Caco-2 (cell line): ENCODE measurements around the gene DNAJC17. TPM values are rescaled to one million over a fixed set of nuclear protein-coding genes. Genes with fewer than 3 reads are reported as not detected.

Experiments used
- BruUV-seq: library from RNA; stranded (reverse); fragments of 400-500 nt; replicated peaks from 2 replicates; lab custom pipeline; 2021; lab: Mats Ljungman, UMichigan
- CTCF ChIA-PET: fragments of 300-600 bp; sonication (Branson Sonifier 250); formaldehyde crosslinking; loops from one replicate; lab custom pipeline; 2022; ENCODE audit warnings: antibody characterized with exemption; lab: Charles Lee
- POLR2A ChIA-PET: fragments of 300-600 bp; sonication (Branson Sonifier 250); formaldehyde crosslinking; loops from one replicate; lab custom pipeline; 2022; ENCODE audit warnings: antibody characterized with exemption; lab: Charles Lee
- DNase-seq, 2 experiments: peaks; one replicate each; pipeline versions ENCODE4 v3.0.0 to v3.0.0-alpha.2; 2020 to 2022
- H3K27me3 ChIP-seq: replicated peaks from 2 replicates; pipeline ENCODE4 v1.6.0; 2011; ENCODE audit warnings: low read length; ENCODE audit not compliant: control insufficient read depth, insufficient read depth
- H3K36me3 ChIP-seq: 2 replicates; pipeline ENCODE4 v1.5.1; 2011; ENCODE audit warnings: low read length; ENCODE audit not compliant: control insufficient read depth, insufficient read depth
- H3K4me1 ChIP-seq: fragments of 250-450 bp; sonication (Bioruptor Pico); 2 replicates; pipeline ENCODE4 v1.5.1; 2020; ENCODE audit warnings: mild to moderate bottlenecking
- H3K4me3 ChIP-seq: 2 replicates; pipeline ENCODE4 v1.5.1; 2011; ENCODE audit warnings: low read depth, mild to moderate bottlenecking, control low read depth, low read length
- H3K9me3 ChIP-seq: fragments of 250-450 bp; sonication (Bioruptor Pico); 2 replicates; pipeline ENCODE4 v1.5.1; 2020; ENCODE audit warnings: mild to moderate bottlenecking, moderate library complexity
- H3K27ac Mint-ChIP-seq: one replicate; pipeline ENCODE4 v1.8.0; 2022; ENCODE audit warnings: mixed read lengths; ENCODE audit not compliant: unreplicated experiment
- H3K27me3 Mint-ChIP-seq: one replicate; pipeline ENCODE4 v1.8.0; 2022; ENCODE audit warnings: mixed read lengths; ENCODE audit not compliant: insufficient read depth, unreplicated experiment
- H3K36me3 Mint-ChIP-seq: one replicate; pipeline ENCODE4 v1.8.0; 2022; ENCODE audit warnings: mild to moderate bottlenecking, mixed read lengths; ENCODE audit not compliant: insufficient read depth, unreplicated experiment
- H3K4me1 Mint-ChIP-seq: one replicate; pipeline ENCODE4 v1.8.0; 2022; ENCODE audit warnings: low read depth, mixed read lengths; ENCODE audit not compliant: unreplicated experiment
- H3K4me3 Mint-ChIP-seq: one replicate; pipeline ENCODE4 v1.8.0; 2022; ENCODE audit warnings: mild to moderate bottlenecking, moderate library complexity, mixed read lengths; ENCODE audit not compliant: unreplicated experiment
- H3K9me3 Mint-ChIP-seq: one replicate; pipeline ENCODE4 v1.8.0; 2022; ENCODE audit warnings: mixed read lengths; ENCODE audit not compliant: unreplicated experiment
- CTCF ChIP-seq, 2 experiments: fragments of 200-600 bp in 1 of 2; IDR thresholded peaks; 1 replicate in 1 of 2; 2 replicates in 1 of 2; pipeline versions ENCODE4 v1.5.1 to v1.8.0; 2011 to 2022; ENCODE audit warnings: antibody characterized with exemption in 1 of 2, control low read depth in 1 of 2, inconsistent platforms in 1 of 2, low read depth in 1 of 2, low read length in 1 of 2, mild to moderate bottlenecking in 1 of 2, moderate library complexity in 1 of 2; ENCODE audit not compliant: insufficient read depth in 1 of 2, severe bottlenecking in 1 of 2, unreplicated experiment in 1 of 2
- intact Hi-C: fragments of 100-400 bp; cut with micrococcal nuclease; formaldehyde crosslinking; loops from one replicate; pipeline ENCODE4 v1.10.0; 2022; ENCODE audit not compliant: unreplicated experiment
- total RNA-seq: library from RNA; stranded (reverse); gene quantifications from 2 replicates; pipeline ENCODE4 v1.2.3, GENCODE V29; 2022

DNAJC17 gene
- total RNA-seq, 1 experiment from 2014 or later: 30.1 TPM

GRCh38 chr15:40841741-40842140, 34.5 kb upstream of the DNAJC17 start:
- no peak for DNase-seq
- H3K27ac Mint-ChIP-seq: no peak overlapping the region
- ChIA-PET POLR2A (no interaction called here), CTCF (no interaction called here)
- no peaks in the 10 kb centered on the region for H3K4me1 Mint-ChIP-seq
- peaks cover 16% of the 10 kb centered on the region for H3K4me1 ChIP-seq
- no peak overlapping the region for H3K4me3 Mint-ChIP-seq
- H3K4me3 ChIP-seq: no peak overlapping the region
- H3K36me3 Mint-ChIP-seq: peaks cover 7% of the 10 kb centered on the region
- no peaks in the 10 kb centered on the region for H3K27me3 Mint-ChIP-seq
- H3K9me3 ChIP-seq: no peaks in the 10 kb centered on the region
- intact Hi-C loops: no loop called here
- TF ChIP-seq CTCF (IDR thresholded peaks at IDR 0.05; ENCODE audit: insufficient read depth in 1 of 2, low read depth in 1 of 2, low read length in 1 of 2, severe bottlenecking in 1 of 2, unreplicated experiment in 1 of 2): no peak
- H3K27me3 ChIP-seq: no peaks in the 10 kb centered on the region
- no peaks in the 10 kb centered on the region for H3K9me3 Mint-ChIP-seq
- peaks cover 4% of the 10 kb centered on the region for H3K36me3 ChIP-seq
- no TSS peak for BruUV-seq

GRCh38 chr15:40838756-40839155, 31.5 kb upstream of the DNAJC17 start:
- POLR2A ChIA-PET: no interaction called here
- H3K4me3 Mint-ChIP-seq: no peak overlapping the region
- no peak for DNase-seq
- H3K4me1 ChIP-seq: peaks cover 6% of the 10 kb centered on the region; the same call in 1 of the 2 replicates
- TF ChIP-seq CTCF (IDR thresholded peaks at IDR 0.05; ENCODE audit: insufficient read depth in 1 of 2, low read depth in 1 of 2, low read length in 1 of 2, severe bottlenecking in 1 of 2, unreplicated experiment in 1 of 2): no peak
- no peak overlapping the region for H3K27ac Mint-ChIP-seq
- no peaks in the 10 kb centered on the region for H3K9me3 Mint-ChIP-seq
- H3K36me3 ChIP-seq: no peaks in the 10 kb centered on the region
- CTCF ChIA-PET: no interaction called here
- no peaks in the 10 kb centered on the region for H3K9me3 ChIP-seq
- no TSS peak for BruUV-seq
- H3K27me3 Mint-ChIP-seq: no peaks in the 10 kb centered on the region
- H3K4me3 ChIP-seq: no peak overlapping the region
- no peaks in the 10 kb centered on the region for H3K4me1 Mint-ChIP-seq
- no peaks in the 10 kb centered on the region for H3K36me3 Mint-ChIP-seq
- intact Hi-C loops: no loop called here
- no peaks in the 10 kb centered on the region for H3K27me3 ChIP-seq

GRCh38 chr15:40836020-40836419, 28.7 kb upstream of the DNAJC17 start:
- no peaks in the 10 kb centered on the region for H3K4me1 Mint-ChIP-seq

More at GRCh38 chr15:40836020-40836419, 28.7 kb upstream of the DNAJC17 start:
- POLR2A ChIA-PET: no interaction called here
- CTCF ChIA-PET: interaction anchor here (0.6 kb wide), 1 partner anchor 126 kb away, joined by 5 read pairs; no protein-coding TSS in a partner anchor
- BruUV-seq: no TSS peak
- no peak for DNase-seq
- Mint-ChIP-seq H3K9me3 (no peaks in the 10 kb centered on the region), H3K36me3 (peaks cover 8% of the 10 kb centered on the region), H3K4me3 (no peak overlapping the region), H3K27ac (no peak overlapping the region), H3K27me3 (no peaks in the 10 kb centered on the region)
- Histone ChIP-seq H3K27me3 (no peaks in the 10 kb centered on the region), H3K9me3 (no peaks in the 10 kb centered on the region), H3K4me1 (peaks cover 5% of the 10 kb centered on the region; the same call in 1 of the 2 replicates), H3K4me3 (no peak overlapping the region), H3K36me3 (no peaks in the 10 kb centered on the region)
- intact Hi-C loops: no loop called here
- no peak for TF ChIP-seq CTCF (IDR thresholded peaks at IDR 0.05; ENCODE audit: insufficient read depth in 1 of 2, low read depth in 1 of 2, low read length in 1 of 2, severe bottlenecking in 1 of 2, unreplicated experiment in 1 of 2)
